NCI-H1048 (cell line): ENCODE results near the gene GIMAP8.

ENCODE experiments used
- DNase-seq: peaks from one replicate; lab custom pipeline; 2025; lab: John Stamatoyannopoulos, UW

GIMAP8 gene

DNA sequence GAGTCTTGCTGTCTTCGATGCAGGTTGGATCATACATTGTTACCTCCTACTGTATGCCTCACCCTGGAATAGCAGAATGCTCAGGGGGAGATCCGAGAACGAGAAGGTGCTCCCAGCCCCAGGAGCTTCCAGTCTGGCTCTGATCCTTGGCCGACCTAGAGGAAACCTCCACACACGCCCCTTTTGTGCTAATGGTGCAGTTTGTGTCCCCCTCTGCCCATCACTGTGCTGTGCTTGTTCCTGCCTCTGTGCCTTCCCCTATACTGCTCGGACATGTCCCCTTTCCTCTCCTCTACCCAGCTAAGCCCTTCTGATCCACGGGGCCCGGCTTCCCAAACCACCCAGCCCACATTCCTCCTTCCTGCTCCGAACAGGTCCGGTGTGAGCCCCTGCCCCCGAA is 38.8 kb upstream of the GIMAP8 start:
- no peak for DNase-seq

DNA sequence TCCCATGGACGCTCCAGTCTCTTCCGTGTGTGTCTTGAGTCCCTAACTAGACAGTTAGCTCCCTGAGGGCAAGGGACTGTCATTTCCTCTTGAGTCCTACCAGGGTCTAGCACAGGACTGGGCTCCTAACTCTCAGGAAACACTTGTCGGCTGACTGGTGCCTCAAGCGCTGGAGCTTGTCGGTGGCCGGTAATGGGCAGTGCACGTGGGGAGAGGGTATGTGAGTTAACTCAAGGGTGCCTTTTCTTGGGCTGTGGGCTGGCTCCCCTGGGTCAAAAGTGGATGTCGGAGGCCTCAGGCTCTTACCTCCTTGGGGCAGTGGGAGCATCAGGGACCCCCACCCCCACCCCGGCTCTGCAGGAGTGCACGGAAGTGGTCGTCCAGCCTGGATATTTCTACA is 38.4 kb upstream of the GIMAP8 start:
- no peak for DNase-seq

DNA sequence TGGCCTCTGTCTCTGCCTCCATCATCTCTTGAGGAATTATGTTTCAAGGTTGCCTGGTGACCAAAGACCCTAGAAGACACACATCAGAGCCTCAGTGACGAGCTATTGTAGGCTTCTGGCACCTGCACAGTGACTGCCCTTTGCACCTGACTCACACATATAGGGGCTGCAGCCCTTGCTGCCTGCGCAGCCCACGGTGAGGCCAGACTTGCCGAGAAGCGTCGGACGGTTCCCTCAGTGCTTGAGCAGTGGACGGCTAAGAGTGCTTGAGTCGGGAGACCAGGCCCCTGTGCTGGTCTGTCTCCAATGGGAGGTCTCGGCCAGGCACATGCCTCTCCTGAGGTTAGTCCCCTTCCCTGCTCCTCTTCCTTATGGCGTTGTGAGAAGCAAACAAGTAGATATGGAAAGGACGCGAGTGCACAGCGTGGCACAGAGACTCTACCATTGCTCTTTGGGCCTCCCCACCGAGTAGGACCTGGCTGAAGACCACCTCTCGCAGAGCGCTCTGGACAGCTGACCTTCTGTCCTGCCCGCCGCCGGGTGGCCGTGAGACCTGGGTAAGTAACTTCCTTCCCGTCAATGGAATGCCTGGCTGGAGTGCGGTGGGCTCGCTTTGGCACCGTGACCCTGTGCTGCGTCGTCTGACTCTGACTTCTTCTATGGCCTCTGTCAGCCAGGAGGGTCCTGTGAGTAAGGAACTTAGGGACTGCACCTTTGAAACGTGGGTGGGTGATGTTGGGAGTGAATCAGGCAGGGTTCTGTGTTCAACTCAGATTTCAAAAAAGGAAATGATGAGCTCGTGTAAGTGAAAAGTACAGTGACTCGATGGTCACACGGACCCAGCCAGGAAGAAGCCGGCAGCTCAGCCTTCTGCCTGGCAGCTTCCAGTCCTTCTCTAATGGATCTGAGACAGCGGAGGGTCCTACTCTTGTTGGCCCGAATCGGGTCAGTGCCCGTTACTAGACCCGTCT is 37.6 kb upstream of the GIMAP8 start:
- no peak for DNase-seq

DNA sequence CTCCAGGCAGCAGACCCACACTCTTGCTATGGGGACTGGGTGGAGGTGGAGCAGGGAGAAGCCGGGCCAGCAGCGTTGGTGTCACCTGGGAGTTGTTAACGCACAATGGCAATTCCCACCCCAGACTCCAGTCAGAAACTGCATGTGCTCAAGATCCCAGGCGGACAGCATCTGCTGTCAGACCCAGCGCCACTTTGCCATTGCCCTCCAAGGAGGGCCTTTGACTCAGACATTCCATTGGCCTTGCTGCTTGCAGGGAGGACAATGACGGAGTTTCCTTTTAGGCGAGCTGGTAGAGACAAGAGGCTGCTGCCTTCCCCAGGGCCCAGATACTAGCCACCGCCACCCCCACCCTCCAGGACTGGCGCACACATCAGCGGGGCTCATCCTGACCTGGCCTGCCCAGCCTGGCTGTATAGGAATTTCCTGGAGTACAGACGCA is 36.8 kb upstream of the GIMAP8 start:
- no peak for DNase-seq

DNA sequence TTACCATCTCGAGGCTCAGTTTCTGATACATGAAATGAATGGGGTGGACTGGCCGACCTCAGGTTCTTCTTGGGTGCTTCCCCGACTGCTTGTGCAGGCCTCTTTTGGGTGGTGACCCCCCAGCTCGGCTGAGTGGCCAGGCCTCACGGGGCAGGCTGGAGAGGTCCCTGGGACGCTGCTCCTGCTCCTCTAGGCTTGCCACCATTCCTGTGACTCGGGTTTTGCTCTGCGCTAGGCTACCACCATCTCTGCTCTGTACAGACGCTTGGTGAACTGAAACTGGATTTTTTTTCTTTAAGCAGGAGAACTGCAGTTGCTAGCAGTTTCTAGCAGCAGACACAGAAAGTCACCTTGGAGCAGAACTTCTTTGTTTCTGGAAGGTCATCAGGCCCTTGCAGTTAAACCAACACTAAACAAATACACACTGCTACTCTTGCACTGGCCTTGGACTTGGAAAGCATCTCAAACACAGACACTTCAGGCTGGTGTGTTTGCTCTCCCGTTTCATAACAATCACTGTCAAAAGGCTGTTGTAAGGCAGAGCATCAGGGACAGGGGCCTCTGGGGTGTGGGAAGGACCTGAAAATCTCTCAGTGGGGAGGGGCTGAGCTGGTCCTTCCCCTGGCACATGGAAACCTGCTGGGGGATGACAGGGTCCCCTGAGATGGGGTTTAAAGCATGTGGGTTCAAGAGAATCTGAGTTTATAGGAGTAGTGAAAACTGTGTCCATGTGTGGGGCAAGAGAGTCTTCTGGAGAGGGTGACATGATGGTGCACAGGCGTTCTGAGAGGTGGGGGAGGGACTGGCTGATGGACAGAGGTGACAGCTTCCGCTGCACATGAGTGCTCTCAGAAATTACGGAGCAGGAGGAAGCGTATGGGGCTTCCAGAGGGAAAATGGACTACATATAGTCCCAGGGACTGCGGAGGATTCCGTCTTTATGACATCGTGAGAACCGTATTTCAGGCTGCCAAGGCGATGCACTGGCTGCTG is 35.0 kb upstream of the GIMAP8 start:
- no peak for DNase-seq

DNA sequence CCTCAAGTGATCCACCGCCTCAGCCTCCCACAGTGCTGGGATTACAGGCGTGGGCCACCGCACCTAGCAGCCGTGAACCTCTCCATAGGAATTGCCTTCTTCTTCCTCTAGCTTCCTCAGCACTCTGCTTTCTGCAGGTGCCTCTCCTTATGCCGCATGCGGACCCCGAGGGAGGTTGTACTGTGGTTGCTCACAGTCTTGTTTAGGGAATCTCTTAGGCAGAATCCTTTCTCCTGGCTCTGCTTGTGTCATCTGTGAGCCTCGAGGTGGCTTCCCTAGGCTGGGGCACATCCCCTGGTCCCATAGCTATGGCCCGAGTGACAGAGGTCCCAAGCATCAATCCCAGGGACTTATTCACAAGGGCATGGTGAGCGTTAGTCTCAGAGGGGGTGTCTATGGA is 33.2 kb upstream of the GIMAP8 start:
- DNase-seq, result no peak

DNA sequence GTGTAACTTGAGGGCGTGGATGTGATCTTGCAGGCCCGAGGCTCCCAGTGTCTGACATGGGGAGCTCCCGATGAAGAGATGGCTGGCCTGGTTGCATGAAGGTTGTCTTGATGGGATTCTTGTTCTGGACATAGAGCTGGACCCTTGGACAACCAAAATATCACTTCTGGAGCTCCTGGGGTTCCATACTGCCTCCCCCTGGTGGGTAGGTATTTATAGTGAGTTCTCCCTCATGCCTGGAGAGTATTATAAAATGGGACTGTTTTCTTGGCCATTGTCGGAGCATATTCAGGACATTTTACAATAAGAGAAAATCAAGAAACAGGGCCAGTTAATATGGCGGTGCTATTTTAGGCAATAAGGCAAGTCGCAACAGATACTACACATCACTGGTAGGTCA is 32.6 kb upstream of the GIMAP8 start:
- DNase-seq, result no peak

DNA sequence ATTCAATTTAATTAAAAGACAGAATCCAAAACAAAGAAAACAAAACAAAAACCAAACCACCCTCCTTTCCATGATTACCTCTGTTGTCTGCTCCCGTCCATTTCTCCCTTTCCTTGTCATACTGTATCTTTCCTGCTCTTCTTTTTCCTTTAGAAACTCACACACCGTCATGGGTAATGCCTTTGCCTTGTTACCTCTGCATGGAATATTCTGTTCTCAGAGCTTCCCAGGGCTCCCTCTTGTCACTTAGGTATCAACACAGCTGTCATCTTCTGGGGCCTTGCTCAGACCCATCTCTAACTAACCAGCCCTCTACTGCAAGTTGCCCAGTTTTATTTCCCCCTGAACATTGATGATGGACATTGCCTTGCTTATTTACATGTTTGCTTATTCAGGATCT is 30.2 kb upstream of the GIMAP8 start:
- no peak for DNase-seq

DNA sequence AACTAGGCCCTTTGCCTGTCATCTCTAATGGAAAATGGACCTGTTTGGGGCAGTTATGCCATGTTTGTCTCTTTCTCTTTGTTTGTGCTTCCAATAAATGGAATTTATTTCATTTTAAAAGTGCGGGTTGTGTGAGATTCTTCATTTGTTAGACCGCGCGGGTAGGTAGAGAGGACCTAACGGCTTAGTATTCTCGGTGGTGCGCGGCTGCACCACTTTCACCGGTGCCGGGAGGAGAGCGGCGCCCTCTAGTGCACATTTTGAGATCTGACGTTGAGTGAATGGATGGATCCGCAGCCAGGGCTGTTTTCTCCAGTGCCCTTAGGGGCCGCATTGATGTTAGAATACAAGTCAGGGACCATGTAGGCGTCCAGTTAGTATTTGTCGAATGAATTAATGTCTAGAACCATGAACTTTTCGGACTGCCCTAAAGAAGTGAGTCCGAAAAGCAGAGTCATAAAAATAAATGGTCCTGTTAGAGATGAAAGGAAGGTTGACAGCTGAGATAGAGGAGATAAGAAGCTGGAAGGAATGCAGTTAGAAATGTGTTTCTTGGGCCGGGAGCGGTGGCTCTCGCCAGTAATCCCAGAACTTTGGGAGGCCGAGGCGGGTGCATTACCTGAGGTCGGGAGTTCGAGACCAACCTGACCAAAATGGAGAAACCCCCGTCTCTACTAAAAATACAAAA is 29.3 kb upstream of the GIMAP8 start:
- peak; percentile 51 for DNase-seq

DNA sequence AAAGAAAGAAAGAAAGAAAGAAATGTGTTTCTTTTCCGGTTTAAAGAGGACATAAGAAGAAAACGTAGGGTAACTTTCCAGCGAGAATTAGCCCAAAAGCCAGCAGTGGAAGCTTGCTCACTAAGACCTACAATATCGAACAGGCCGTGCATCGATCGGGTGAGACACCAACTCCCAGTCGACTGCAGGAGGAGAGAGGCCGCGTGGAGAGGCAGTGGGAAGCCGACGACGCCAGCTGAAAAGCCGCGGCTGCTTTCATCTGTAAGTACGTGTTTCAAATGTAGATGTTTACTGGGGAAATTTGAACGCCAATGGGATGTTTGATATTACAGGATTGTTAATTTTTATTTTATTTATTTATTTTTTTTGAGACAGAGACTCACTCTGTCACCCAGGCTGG is 28.6 kb upstream of the GIMAP8 start:
- no peak for DNase-seq

DNA sequence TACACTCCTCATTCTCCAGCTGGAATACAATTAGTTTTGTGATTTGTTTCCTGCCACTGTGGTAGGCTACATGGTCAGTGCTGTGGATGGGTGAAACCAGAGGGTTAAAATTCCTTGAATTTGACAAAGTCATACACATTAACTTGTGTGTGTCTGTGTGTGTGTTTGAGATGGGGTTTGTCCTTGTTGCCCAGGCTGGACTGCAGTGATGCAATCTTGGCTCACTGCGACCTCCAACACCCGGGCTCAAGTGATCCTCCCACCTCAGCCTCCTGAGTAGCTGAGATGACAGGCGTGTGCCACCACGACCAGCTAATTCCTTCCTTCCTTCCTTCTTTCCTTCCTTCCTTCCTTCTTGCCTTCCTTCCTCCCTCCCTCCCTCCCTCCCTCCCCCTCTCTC is 24.8 kb upstream of the GIMAP8 start:
- DNase-seq, result no peak

DNA sequence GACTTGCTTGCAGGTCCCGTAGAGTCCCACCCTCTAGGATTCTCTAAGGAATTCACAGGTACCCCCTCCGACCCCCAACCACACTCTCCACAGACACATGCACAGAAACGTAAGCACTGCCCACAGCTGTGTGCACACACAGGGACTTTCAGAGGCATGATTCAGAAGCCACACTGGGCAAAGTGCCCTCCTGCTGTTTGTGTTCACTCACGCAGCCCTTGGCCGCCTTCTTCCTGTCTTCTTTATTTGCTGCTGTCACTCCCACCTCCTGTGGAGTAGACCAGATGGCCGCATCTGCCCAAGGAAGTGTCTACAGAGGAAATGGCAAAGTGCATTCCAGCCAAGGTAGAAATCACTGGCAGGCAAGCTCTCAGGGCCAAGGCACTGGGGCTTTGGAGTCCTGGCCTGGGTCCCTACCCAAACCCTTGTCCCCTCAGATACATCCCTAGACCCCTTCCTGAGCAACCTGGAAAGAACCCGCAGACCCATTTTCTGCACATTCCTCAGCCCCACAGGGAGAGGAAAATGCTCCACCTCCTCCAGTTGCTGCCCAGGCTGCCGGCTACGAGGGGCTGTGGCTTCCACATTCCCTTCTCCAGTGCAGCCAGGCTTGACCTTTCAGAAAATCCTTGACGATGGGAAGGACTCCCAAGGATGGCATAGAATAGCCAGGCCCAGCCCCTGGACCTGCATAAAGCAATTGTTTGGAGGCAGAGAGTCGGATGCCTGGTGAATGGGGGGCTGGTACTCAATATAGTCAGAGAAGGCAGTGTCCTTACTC is 21.6 kb upstream of the GIMAP8 start:
- DNase-seq, result no peak

DNA sequence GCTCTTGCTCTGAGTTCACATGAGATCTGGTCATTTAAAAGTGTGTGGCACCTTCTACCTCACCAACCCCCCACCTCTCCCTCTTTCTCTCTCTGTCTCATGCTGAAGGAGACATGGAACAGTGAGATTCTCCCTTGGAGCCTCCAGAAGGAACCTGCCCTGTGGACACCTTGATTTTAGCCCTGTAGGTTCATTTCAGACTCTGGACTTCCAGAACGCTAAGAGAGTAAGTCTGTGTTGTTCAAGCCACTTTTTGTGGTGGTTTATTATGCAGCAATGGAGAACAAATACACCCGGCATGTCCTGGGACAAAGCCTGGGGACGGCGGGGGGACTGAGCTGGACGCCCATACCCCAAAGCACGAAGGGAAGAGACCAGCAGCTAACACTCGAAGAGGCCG is 20.7 kb upstream of the GIMAP8 start:
- no peak for DNase-seq

DNA sequence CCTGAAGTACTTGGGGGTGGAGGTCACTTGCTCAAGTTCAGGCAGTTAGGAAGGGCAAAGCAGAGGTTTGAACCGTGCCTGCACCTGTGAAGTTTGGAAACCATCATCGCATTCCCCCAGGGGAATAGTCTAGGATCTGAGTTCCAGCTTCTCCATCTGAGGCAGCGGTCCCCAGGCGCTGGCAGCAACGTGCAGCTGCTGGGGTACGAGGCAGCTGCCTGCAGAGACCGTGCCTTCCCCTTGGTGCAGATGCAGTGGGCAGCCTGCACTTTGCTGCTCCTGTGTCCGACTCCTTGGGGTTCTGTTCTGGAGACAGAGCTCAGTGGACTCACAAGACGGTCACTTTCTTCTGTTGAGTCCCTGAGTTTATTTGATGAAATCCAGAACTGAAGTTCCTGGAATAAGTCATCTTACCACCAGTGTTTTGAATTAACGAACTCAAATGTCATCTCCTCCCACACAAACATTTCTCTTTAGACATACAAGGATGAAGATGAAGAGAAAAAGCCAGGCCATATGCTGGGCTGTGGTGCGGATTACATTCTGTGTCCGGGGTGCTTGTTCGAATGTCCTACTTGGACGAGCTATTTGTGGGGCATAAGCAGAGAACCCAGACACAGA is 19.9 kb upstream of the GIMAP8 start:
- no peak for DNase-seq

DNA sequence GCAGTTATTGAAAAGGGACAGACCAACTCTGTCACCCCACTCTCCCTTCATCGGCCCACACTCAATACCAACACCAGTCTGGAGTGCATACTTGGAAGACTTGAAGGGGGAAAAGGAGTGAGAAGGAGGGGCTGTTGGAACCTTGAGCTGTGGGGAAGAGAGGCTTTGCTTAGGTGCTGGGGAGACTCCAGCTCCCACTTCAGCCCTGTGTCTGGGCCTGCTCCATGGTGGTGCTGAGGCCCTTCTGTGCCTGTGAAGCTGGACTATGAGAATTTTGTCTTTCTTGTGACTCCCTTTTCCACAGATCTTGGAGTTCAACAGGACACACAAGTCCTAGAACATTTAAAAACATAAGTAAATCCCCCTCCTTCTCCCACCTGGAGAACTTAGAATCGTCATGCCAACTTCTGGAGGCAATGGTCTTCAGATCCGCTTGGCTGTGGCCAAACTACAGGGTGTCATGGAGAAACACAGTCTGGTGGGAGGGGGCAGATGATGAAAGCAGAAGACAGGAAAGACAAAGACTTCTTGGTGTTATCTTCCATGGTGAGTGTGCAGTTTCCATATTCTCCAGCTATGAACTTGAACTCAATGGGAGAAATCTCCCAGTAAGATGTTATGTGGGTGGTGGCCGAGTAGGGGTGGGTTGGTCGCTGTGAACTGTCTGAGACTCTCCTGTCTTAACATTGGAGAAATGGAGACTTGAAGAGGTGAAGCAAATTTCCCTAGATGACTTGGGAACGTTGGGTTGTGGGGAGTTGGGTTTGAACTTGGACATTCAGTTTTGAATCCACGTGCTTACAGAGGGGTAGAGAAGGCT is 18.4 kb upstream of the GIMAP8 start:
- DNase-seq, result no peak

DNA sequence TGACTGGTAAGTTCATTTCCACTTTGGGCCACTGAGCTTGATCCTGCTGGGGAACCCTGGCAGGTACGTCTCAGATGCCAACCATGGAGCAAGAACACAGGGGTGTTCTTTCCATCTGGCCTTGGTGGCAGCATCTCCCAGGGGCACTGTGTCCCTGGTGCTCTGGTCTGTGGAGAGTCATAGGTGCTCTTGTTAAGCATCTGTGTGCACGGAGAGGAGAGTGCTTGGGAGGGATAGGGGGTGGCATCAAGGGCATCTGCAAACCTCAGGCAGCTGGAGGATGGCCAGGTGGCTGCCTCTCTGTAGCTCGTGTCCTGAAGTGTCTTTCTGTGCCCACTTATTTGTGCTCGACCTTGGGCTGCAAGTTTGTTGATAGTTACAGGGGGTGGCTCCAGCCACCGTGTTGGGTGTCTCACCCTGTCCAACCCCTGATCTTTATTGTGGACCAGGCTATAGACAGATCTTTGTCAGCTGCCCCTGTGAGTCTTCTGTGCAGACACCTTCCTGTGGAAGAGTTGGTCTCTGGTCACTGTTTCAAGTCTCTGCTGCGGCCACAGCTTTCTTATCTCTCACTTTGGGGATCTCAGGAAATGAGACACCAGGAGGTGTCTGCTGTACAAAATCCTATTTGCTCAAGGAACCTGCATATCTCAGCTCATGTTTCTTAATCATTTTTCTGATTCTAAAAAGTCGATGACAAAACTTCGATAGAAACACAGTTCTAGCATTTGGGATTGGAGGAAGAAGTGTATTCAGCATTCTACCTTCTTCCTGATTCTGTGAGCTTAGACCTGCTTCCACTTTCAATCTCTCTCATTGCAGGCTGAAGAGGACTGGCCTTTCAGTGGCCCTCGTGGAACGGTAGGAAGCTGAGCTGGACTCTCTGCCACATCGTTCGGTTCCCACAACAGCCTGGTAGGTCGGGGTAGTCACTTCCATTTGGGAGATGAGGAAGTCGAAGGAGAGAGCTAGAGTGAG is 17.2 kb upstream of the GIMAP8 start:
- DNase-seq, result no peak

DNA sequence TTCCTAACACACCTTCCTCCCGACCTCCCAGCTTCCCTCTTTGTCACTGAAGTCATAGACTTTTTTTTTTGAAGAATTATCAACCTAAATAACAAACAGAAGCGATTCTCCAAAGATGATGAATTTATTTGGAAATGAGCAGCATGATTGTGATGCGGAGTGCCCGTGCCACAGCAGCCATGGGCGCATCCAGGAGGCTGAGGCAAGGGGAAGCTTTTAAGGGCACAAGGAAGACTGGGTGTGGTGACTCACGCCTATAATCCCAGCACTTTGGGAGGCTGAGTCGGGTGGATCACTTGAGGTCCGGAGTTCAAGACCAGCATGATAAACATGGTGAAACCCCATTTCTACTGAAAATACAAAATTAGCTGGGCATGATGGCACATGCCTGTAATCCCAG is 16.2 kb upstream of the GIMAP8 start:
- DNase-seq, result no peak

DNA sequence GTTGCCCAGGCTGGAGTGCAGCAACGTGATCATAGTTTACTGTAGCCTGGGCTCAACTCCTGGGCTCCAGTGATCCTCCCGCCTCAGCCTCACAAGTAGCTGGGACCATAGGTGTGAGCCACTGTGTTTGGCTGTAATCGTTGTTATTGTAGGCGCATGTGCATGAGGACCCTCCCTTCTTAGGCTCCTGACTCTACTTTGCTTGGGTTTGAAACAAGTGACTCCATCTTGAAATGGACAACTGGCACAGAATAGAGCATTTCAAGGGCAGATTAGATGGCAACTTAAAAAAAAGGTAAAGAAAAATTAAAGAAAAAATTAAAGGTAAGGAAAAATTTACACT is 15.4 kb upstream of the GIMAP8 start:
- DNase-seq, result no peak
